ENCODE results near the gene RELCH.

RELCH gene

DNA sequence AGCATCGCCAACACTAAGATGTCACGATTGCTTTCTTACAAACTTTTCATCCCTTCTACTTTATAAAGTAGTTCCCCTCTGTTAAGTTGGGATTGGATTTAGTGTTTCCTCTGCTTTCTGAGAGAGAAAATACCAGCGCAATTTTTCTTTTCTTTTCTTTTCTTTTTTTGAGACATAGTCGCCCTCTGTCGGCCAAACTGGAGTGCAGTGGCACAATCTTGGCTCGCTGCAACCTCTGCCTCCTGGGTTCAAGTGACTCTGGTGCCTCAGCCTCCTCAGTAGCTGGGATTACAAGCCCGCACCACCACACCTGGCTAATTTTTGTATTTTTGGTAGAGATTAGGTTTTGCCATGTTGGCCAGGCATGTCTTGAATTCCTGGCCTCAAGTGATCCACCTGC is 9.0 kb downstream of the RELCH start:
- H3K4me2 ChIP-seq: no peak overlapping the region
- peaks cover 4% of the 10 kb centered on the region for H3K4me1 ChIP-seq (ENCODE audit: low read depth, poor library complexity, severe bottlenecking)
- H3K9ac ChIP-seq: no peak overlapping the region
- H3K36me3 ChIP-seq (ENCODE audit: insufficient read depth): no peaks in the 10 kb centered on the region
- TF ChIP-seq, protein P1, sequence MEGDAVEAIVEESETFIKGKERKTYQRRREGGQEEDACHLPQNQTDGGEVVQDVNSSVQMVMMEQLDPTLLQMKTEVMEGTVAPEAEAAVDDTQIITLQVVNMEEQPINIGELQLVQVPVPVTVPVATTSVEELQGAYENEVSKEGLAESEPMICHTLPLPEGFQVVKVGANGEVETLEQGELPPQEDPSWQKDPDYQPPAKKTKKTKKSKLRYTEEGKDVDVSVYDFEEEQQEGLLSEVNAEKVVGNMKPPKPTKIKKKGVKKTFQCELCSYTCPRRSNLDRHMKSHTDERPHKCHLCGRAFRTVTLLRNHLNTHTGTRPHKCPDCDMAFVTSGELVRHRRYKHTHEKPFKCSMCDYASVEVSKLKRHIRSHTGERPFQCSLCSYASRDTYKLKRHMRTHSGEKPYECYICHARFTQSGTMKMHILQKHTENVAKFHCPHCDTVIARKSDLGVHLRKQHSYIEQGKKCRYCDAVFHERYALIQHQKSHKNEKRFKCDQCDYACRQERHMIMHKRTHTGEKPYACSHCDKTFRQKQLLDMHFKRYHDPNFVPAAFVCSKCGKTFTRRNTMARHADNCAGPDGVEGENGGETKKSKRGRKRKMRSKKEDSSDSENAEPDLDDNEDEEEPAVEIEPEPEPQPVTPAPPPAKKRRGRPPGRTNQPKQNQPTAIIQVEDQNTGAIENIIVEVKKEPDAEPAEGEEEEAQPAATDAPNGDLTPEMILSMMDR (conservative IDR thresholded peaks at IDR 0.05; ENCODE audit: low read depth, low read length): no peak
- H3K27ac ChIP-seq: no peak overlapping the region
- no peak overlapping the region for H2AFZ ChIP-seq (ENCODE audit: low read depth)
- peaks cover 11% of the 10 kb centered on the region; the same call in 1 of the 2 replicates for H4K20me1 ChIP-seq (ENCODE audit: insufficient read depth)
- no peaks in the 10 kb centered on the region for H3K27me3 ChIP-seq (ENCODE audit: insufficient read depth, low read depth)
- no peak overlapping the region for H3K4me3 ChIP-seq (IDR thresholded peaks at IDR 0.05; ENCODE audit: insufficient read depth, low read depth, low read length)
- peaks cover 96% of the 10 kb centered on the region for H3K79me2 ChIP-seq (ENCODE audit: insufficient read depth, low read depth)

GRCh38 chr18:62196980-62197379 is 9.9 kb downstream of the RELCH start:
- peaks cover 95% of the 10 kb centered on the region for H3K79me2 ChIP-seq (ENCODE audit: insufficient read depth, low read depth)
- H3K4me1 ChIP-seq (ENCODE audit: low read depth, poor library complexity, severe bottlenecking): peaks cover 4% of the 10 kb centered on the region
- H3K36me3 ChIP-seq (ENCODE audit: insufficient read depth): no peaks in the 10 kb centered on the region
- H3K4me3 ChIP-seq (IDR thresholded peaks at IDR 0.05; ENCODE audit: insufficient read depth, low read depth, low read length): no peak overlapping the region
- H4K20me1 ChIP-seq (ENCODE audit: insufficient read depth): peaks cover 16% of the 10 kb centered on the region; the same call in 1 of the 2 replicates
- H3K9ac ChIP-seq: no peak overlapping the region
- no peak overlapping the region for H2AFZ ChIP-seq (ENCODE audit: low read depth)
- no peaks in the 10 kb centered on the region for H3K27me3 ChIP-seq (ENCODE audit: insufficient read depth, low read depth)
- TF ChIP-seq, protein P1 (conservative IDR thresholded peaks at IDR 0.05; ENCODE audit: low read depth, low read length): no peak
- H3K4me2 ChIP-seq: no peak overlapping the region
- H3K27ac ChIP-seq: no peak overlapping the region

DNA sequence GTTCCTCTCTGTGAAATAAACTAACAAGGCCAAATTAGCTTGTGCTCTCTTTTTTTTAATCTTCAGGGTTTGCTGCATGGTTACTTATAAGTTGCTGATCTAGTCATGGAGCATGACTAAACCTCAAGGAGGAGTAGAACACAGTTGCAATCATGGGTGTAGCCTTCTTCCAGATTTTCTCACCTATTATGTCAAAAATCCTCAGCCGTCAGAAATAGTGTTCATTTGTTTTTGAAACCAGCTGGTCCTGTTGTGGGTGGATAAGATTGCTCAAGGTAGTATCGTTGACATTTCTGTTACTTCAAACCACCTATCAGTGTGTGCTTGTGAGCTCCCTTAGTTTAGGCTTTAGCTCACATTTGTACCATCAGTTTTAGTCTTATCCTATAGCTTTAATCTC is 11.2 kb downstream of the RELCH start:
- H3K4me2 ChIP-seq: no peak overlapping the region
- TF ChIP-seq, protein P1 (conservative IDR thresholded peaks at IDR 0.05; ENCODE audit: low read depth, low read length): no peak
- H2AFZ ChIP-seq (ENCODE audit: low read depth): no peak overlapping the region
- no peaks in the 10 kb centered on the region for H3K27me3 ChIP-seq (ENCODE audit: insufficient read depth, low read depth)
- H3K9ac ChIP-seq: no peak overlapping the region
- H3K4me3 ChIP-seq (IDR thresholded peaks at IDR 0.05; ENCODE audit: insufficient read depth, low read depth, low read length): no peak overlapping the region
- H3K79me2 ChIP-seq (ENCODE audit: insufficient read depth, low read depth): peaks cover 93% of the 10 kb centered on the region
- peaks cover 16% of the 10 kb centered on the region; the same call in 1 of the 2 replicates for H4K20me1 ChIP-seq (ENCODE audit: insufficient read depth)
- H3K27ac ChIP-seq: no peak overlapping the region
- H3K36me3 ChIP-seq (ENCODE audit: insufficient read depth): no peaks in the 10 kb centered on the region
- peaks cover 4% of the 10 kb centered on the region for H3K4me1 ChIP-seq (ENCODE audit: low read depth, poor library complexity, severe bottlenecking)

DNA sequence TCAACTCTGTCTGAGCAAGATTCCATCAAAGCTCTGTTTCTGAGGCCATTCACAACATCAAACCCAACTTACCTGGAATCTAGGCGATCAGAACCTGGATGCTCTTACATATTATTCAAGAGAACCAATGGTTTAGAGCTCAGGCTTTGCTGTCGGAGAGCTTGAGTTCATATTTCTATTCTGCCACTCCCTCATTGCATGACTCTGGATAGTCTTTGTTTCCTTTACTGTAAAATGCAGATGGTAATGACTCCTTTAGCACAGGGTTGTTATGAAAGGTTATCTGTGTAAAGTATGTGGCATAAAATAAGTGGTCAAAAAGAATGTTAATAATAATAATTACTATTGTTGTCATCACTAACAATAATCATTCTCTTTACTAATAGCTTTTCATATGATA is 12.6 kb downstream of the RELCH start:
- Histone ChIP-seq H3K36me3 (ENCODE audit: insufficient read depth) (no peaks in the 10 kb centered on the region), H3K79me2 (ENCODE audit: insufficient read depth, low read depth) (peaks cover 89% of the 10 kb centered on the region), H4K20me1 (ENCODE audit: insufficient read depth) (peaks cover 13% of the 10 kb centered on the region; the same call in 1 of the 2 replicates), H3K4me2 (no peak overlapping the region), H3K4me3 (IDR thresholded peaks at IDR 0.05; ENCODE audit: insufficient read depth, low read depth, low read length) (no peak overlapping the region), H3K27me3 (ENCODE audit: insufficient read depth, low read depth) (no peaks in the 10 kb centered on the region), H3K9ac (no peak overlapping the region), H3K4me1 (ENCODE audit: low read depth, poor library complexity, severe bottlenecking) (peaks cover 4% of the 10 kb centered on the region), H2AFZ (ENCODE audit: low read depth) (no peak overlapping the region), H3K27ac (no peak overlapping the region)
- TF ChIP-seq, protein P1 (conservative IDR thresholded peaks at IDR 0.05; ENCODE audit: low read depth, low read length): no peak

Data from KMS-11 (cell line).